GM21723 (cell line): ENCODE results near the gene IGHMBP2.

Experiments used
- ATAC-seq: cut with Tn5 transposase; IDR thresholded peaks from one replicate; pipeline ENCODE4 v1.9.1; 2021; ENCODE audit warnings: mild to moderate bottlenecking, moderate library complexity; ENCODE audit not compliant: unreplicated experiment

Gene IGHMBP2

GRCh38 chr11:68938816-68939582, 35.3 kb downstream of the IGHMBP2 start:
- ATAC-seq, result no peak

GRCh38 chr11:68939583-68940555, 36.2 kb downstream of the IGHMBP2 start:
- no peak for ATAC-seq

GRCh38 chr11:68940651-68941323, 37.1 kb downstream of the IGHMBP2 start:
- ATAC-seq, result no peak

GRCh38 chr11:68941324-68942094, 37.8 kb downstream of the IGHMBP2 start:
- no peak for ATAC-seq

GRCh38 chr11:68942095-68942620, 38.5 kb downstream of the IGHMBP2 start:
- no peak for ATAC-seq

- ATAC-seq, result no peak
These were observed 39.1 kb downstream of the IGHMBP2 start for GRCh38 chr11:68942751-68943271.

- ATAC-seq, result no peak
These were observed 42.9 kb downstream of the IGHMBP2 start for GRCh38 chr11:68946416-68947090.

GRCh38 chr11:68947151-68947550, 43.5 kb downstream of the IGHMBP2 start:
- ATAC-seq, result no peak

- ATAC-seq, result no peak
These were observed 44.8 kb downstream of the IGHMBP2 start for GRCh38 chr11:68948496-68948895.

GRCh38 chr11:68948935-68949334, 45.2 kb downstream of the IGHMBP2 start:
- no peak for ATAC-seq

- ATAC-seq, result no peak
These were observed 46.6 kb downstream of the IGHMBP2 start for GRCh38 chr11:68950270-68950669.

- no peak for ATAC-seq
These were observed 47.1 kb downstream of the IGHMBP2 start for GRCh38 chr11:68950762-68951161.

GRCh38 chr11:68954836-68955606, 51.3 kb downstream of the IGHMBP2 start:
- ATAC-seq, result no peak

- no peak for ATAC-seq
These were observed 51.9 kb downstream of the IGHMBP2 start for GRCh38 chr11:68955607-68955958.

GRCh38 chr11:68956142-68956541, 52.5 kb downstream of the IGHMBP2 start:
- no peak for ATAC-seq

GRCh38 chr11:68956547-68957254, 53.0 kb downstream of the IGHMBP2 start:
- no peak for ATAC-seq

- ATAC-seq, result no peak
These were observed 54.5 kb downstream of the IGHMBP2 start for GRCh38 chr11:68958211-68958610.
